ENCODE measurements around the gene ZRANB1.

The ZRANB1 gene

GRCh38 chr10:125025341-125025740 is 83.4 kb downstream of the ZRANB1 start:
- Mint-ChIP-seq H3K27me3 (peaks cover 16% of the 10 kb centered on the region), H3K4me3 (no peak overlapping the region), H3K36me3 (no peaks in the 10 kb centered on the region), H3K27ac (no peak overlapping the region), H3K4me1 (peaks cover 16% of the 10 kb centered on the region), H3K9me3 (no peaks in the 10 kb centered on the region)
- ATAC-seq (ENCODE audit: low read depth) (no peak), DNase-seq (ENCODE audit: low spot score in 2 of 2) (no peak)

DNA sequence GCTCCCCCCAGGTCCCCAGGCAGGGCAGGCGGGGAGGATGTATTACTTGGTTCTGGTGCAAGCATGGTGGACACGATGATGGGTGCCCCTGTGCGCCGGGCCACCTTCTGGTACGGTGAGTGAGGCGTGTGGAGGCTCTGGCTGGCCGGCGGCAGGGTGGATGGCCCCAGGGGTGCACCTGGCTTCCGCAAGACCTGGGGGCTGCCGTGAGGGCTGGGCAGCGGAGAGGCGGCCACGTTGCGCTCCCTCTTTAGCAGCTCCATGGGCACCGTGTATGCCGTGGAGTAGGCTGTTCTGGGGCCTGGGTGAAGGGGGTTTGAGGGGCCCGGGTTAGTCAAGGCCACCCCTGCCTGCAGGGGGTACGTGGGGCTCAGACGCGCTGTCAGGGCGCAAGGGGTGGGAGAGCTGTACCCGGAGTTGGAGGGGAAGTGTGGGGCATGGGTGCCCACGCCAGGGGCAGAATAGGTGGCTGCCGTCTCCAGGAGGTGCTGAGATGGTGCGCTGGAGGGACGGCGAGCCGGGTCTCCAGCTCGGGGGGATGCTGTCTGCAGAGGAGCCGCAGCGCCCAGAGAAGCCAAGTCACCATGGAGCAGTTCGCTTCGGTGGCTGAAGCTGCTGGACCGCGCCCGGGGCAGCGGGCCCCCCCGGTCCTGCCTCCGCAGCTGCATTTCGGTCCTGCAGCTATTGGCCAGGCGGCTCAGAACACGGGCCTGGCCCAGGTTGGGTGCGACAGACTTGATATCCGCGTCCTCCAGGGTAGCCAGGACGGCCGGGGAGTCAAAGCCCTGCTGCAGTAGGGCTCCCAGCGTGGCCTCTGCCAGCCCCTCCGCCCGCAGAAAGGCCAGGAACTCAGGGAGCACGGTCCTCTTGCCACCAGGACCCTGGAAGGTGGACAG is 84.4 kb downstream of the ZRANB1 start:
- ATAC-seq (ENCODE audit: low read depth) (no peak), DNase-seq (ENCODE audit: low spot score in 2 of 2) (no peak)
- H3K27me3 Mint-ChIP-seq, result peaks cover 14% of the 10 kb centered on the region
- H3K27ac Mint-ChIP-seq, result no peak overlapping the region
- no peaks in the 10 kb centered on the region for H3K9me3 Mint-ChIP-seq
- H3K4me3 Mint-ChIP-seq, result no peak overlapping the region
- H3K36me3 Mint-ChIP-seq, result no peaks in the 10 kb centered on the region
- H3K4me1 Mint-ChIP-seq, result peaks cover 16% of the 10 kb centered on the region

- no peak overlapping the region for H3K27ac Mint-ChIP-seq
- peaks cover 15% of the 10 kb centered on the region for H3K27me3 Mint-ChIP-seq
- DNase-seq (ENCODE audit: low spot score in 2 of 2) (no peak), ATAC-seq (ENCODE audit: low read depth) (no peak)
- H3K36me3 Mint-ChIP-seq, result no peaks in the 10 kb centered on the region
- no peak overlapping the region for H3K4me3 Mint-ChIP-seq
- H3K9me3 Mint-ChIP-seq, result no peaks in the 10 kb centered on the region
- H3K4me1 Mint-ChIP-seq, result peaks cover 16% of the 10 kb centered on the region
These were observed 85.2 kb downstream of the ZRANB1 start for GRCh38 chr10:125026974-125027735.

DNA sequence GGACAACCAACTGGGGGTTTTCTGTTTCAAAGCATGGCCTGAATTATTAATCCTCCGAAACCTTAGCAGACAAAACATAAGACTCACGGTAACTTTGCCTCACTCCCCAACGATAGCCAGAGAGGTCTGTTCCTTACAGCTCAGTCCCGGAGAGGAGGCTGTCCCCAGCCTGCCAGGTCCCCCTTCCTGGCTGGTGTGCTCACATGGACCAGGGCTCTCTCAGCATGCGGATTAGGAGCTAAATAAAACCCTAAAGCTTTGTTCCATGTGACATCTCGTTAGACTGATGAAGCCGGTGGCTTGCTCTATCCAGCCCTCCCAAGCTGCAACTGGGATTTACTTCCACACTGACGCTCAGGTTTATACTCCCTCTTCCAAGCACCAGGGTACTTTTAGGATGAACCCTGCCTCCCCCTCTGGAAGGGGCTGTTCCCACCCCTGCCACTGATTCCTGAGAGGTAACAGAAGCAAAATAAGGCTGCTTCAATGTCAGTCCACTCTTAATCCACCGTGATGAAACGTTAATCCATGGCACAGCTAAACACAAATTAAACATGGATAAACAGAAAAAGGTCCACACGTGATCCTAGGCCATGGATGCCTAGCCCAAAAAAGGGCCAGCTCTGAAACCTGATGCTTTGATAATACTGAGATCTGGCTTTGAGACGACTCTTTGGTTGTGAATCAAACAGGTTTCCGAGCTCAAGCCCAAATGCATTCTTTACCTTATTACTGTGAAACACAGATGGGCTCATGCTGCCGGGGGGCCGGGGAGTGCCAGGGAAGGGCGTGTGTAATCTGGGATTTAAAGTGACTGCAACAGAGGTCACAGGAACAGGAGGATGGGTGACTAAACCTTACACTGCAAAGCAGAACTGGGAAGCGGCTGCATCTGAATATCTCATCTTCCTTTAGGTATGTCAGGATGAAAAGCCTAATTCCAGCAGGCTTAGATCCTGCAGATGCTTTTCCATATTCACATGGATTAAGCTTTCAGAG is 86.2 kb downstream of the ZRANB1 start:
- no peak overlapping the region for H3K27ac Mint-ChIP-seq
- DNase-seq (ENCODE audit: low spot score in 2 of 2) (no peak), ATAC-seq (ENCODE audit: low read depth) (no peak)
- no peaks in the 10 kb centered on the region for H3K36me3 Mint-ChIP-seq
- no peak overlapping the region for H3K4me3 Mint-ChIP-seq
- peaks cover 16% of the 10 kb centered on the region for H3K27me3 Mint-ChIP-seq
- H3K4me1 Mint-ChIP-seq, result peaks cover 16% of the 10 kb centered on the region
- H3K9me3 Mint-ChIP-seq, result no peaks in the 10 kb centered on the region

DNA sequence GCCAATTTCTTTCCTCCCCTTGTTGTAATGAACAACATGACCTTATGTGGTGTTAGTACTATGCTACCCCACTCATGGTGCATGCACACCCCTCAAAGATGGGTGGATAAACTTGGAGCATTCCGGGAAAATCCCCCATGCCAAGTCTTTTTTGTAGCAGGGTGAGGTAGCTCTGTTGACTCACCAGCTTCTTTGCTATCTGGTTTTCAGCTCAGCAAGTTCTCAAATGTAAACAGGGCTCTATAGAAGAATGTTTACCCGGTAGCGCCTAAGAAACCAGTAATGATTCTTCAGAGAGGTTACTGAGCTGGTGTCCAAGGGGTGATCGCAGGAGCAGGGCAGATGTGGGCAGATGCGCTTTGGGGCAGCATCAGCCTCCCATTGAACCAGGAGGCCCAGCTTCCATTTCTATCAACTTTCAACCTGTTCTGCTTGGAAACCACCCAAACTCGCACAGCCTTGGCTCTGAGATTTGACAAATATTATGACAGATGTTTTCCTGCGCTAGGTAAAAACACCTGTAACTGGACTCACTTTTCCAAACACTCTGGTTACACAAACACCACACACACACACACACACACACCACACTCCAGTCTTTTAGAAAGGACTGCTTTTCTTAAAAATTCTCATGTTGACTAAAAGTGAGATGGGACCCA is 87.8 kb downstream of the ZRANB1 start:
- ATAC-seq (ENCODE audit: low read depth) (no peak), DNase-seq (ENCODE audit: low spot score in 2 of 2) (no peak)
- H3K4me3 Mint-ChIP-seq, result no peak overlapping the region
- H3K27ac Mint-ChIP-seq, result no peak overlapping the region
- H3K27me3 Mint-ChIP-seq, result peaks cover 12% of the 10 kb centered on the region
- no peaks in the 10 kb centered on the region for H3K9me3 Mint-ChIP-seq
- no peaks in the 10 kb centered on the region for H3K36me3 Mint-ChIP-seq
- H3K4me1 Mint-ChIP-seq, result peaks cover 8% of the 10 kb centered on the region

GRCh38 chr10:125030567-125031197 is 88.8 kb downstream of the ZRANB1 start:
- H3K9me3 Mint-ChIP-seq, result no peaks in the 10 kb centered on the region
- ATAC-seq (ENCODE audit: low read depth), result no peak
- no peaks in the 10 kb centered on the region for H3K36me3 Mint-ChIP-seq
- no peaks in the 10 kb centered on the region for H3K4me1 Mint-ChIP-seq
- H3K27me3 Mint-ChIP-seq, result peaks cover 8% of the 10 kb centered on the region
- H3K27ac Mint-ChIP-seq, result no peak overlapping the region
- DNase-seq (ENCODE audit: low spot score in 2 of 2), result no peak
- no peak overlapping the region for H3K4me3 Mint-ChIP-seq

- DNase-seq (ENCODE audit: low spot score in 2 of 2), result no peak
- Mint-ChIP-seq H3K36me3 (no peaks in the 10 kb centered on the region), H3K27ac (no peak overlapping the region), H3K9me3 (no peaks in the 10 kb centered on the region), H3K4me1 (no peaks in the 10 kb centered on the region), H3K4me3 (no peak overlapping the region), H3K27me3 (peaks cover 16% of the 10 kb centered on the region)
- ATAC-seq (ENCODE audit: low read depth), result no peak
These were observed 90.6 kb downstream of the ZRANB1 start for GRCh38 chr10:125032474-125033020.

- no peak for ATAC-seq (ENCODE audit: low read depth)
- Mint-ChIP-seq H3K4me3 (no peak overlapping the region), H3K36me3 (no peaks in the 10 kb centered on the region)
These were observed 91.4 kb downstream of the ZRANB1 start for GRCh38 chr10:125033146-125033924.

DNA sequence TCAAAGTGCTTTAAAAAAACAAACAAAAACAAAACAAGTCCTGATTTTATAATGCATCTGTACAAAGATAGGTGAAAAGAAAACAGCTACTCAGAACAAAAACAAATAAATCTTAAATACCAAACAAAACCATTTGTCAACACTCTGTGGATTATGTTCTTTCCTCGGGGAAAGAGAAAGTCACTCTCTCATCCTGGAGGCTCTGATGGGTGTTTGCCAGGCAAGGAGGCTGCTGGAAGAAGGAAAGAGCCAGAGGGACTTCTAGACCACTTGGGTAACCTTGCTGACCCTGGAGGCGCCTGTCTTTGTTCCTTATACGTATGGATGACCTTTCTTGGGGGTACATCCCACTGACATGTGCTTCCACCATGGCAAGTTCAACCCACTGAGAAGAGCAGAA is 92.8 kb downstream of the ZRANB1 start:
- ATAC-seq (ENCODE audit: low read depth) (no peak), DNase-seq (ENCODE audit: low spot score in 2 of 2) (no peak)
- H3K36me3 Mint-ChIP-seq, result no peaks in the 10 kb centered on the region
- no peaks in the 10 kb centered on the region for H3K9me3 Mint-ChIP-seq
- no peak overlapping the region for H3K4me3 Mint-ChIP-seq
- peaks cover 16% of the 10 kb centered on the region for H3K27me3 Mint-ChIP-seq
- H3K4me1 Mint-ChIP-seq, result no peaks in the 10 kb centered on the region
- no peak overlapping the region for H3K27ac Mint-ChIP-seq

More at GRCh38 chr10:125033146-125033924, 91.4 kb downstream of the ZRANB1 start:
- Mint-ChIP-seq H3K27me3 (peaks cover 16% of the 10 kb centered on the region), H3K9me3 (no peaks in the 10 kb centered on the region), H3K4me1 (no peaks in the 10 kb centered on the region), H3K27ac (no peak overlapping the region)
- DNase-seq (ENCODE audit: low spot score in 2 of 2), result no peak

- DNase-seq (ENCODE audit: low spot score in 2 of 2), result no peak
- peaks cover 16% of the 10 kb centered on the region for H3K27me3 Mint-ChIP-seq
- H3K36me3 Mint-ChIP-seq, result no peaks in the 10 kb centered on the region
- H3K4me3 Mint-ChIP-seq, result no peak overlapping the region
- no peaks in the 10 kb centered on the region for H3K4me1 Mint-ChIP-seq
- H3K9me3 Mint-ChIP-seq, result no peaks in the 10 kb centered on the region
- no peak overlapping the region for H3K27ac Mint-ChIP-seq
- no peak for ATAC-seq (ENCODE audit: low read depth)
These were observed 93.2 kb downstream of the ZRANB1 start for GRCh38 chr10:125035136-125035535.

- H3K9me3 Mint-ChIP-seq, result no peaks in the 10 kb centered on the region
- DNase-seq (ENCODE audit: low spot score in 2 of 2) (no peak), ATAC-seq (ENCODE audit: low read depth) (no peak)
- no peaks in the 10 kb centered on the region for H3K4me1 Mint-ChIP-seq
- peaks cover 17% of the 10 kb centered on the region for H3K27me3 Mint-ChIP-seq
- H3K36me3 Mint-ChIP-seq, result no peaks in the 10 kb centered on the region
- no peak overlapping the region for H3K4me3 Mint-ChIP-seq
- no peak overlapping the region for H3K27ac Mint-ChIP-seq
These were observed 93.8 kb downstream of the ZRANB1 start for GRCh38 chr10:125035588-125036295.
